Measurements from ENCODE around the gene SYNE2.
A peak's percentile ranks its signal among the peaks of the same experiment; 100 is the strongest.

The SYNE2 gene

GRCh38 chr14:63926641-63927040, 73.8 kb downstream of the SYNE2 start:
- H3K4me3 ChIP-seq (replicated peaks; ENCODE audit: low read depth, low read length) = no peak overlapping the region
- no peak for DNase-seq (ENCODE audit: low read depth)
- TF ChIP-seq, protein P1, sequence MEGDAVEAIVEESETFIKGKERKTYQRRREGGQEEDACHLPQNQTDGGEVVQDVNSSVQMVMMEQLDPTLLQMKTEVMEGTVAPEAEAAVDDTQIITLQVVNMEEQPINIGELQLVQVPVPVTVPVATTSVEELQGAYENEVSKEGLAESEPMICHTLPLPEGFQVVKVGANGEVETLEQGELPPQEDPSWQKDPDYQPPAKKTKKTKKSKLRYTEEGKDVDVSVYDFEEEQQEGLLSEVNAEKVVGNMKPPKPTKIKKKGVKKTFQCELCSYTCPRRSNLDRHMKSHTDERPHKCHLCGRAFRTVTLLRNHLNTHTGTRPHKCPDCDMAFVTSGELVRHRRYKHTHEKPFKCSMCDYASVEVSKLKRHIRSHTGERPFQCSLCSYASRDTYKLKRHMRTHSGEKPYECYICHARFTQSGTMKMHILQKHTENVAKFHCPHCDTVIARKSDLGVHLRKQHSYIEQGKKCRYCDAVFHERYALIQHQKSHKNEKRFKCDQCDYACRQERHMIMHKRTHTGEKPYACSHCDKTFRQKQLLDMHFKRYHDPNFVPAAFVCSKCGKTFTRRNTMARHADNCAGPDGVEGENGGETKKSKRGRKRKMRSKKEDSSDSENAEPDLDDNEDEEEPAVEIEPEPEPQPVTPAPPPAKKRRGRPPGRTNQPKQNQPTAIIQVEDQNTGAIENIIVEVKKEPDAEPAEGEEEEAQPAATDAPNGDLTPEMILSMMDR (IDR thresholded peaks at IDR 0.05; ENCODE audit: low read length, missing control alignments) = no peak

- no peak overlapping the region for H3K4me3 ChIP-seq (replicated peaks; ENCODE audit: low read depth, low read length)
- DNase-seq (ENCODE audit: low read depth) = peak; percentile 86
- TF ChIP-seq, protein P1 (IDR thresholded peaks at IDR 0.05; ENCODE audit: low read length, missing control alignments) = no peak
Observed at GRCh38 chr14:63928744-63929174, 76.0 kb downstream of the SYNE2 start.

DNA sequence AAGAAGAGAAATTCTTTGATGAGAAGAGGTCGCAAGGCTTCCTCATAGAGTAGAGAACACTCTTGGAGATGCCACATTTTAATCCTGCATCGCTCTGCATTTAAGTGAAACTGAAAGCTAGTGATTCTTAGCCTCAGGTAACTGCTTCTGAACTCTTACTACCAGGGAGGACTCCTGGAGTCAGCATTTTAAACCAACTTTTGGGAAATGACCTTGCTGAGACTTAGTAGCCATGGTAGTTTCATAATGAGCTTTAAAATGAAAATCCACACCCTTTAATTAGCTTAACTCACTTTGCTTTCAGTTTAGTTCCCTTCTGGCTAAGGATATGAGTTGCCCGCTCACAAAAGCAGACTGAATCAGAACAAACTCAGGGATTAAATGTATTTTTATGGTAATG, 80.3 kb downstream of the SYNE2 start:
- no peak overlapping the region for H3K4me3 ChIP-seq (replicated peaks; ENCODE audit: low read depth, low read length)
- TF ChIP-seq, protein P1 (IDR thresholded peaks at IDR 0.05; ENCODE audit: low read length, missing control alignments) = no peak
- DNase-seq (ENCODE audit: low read depth) = no peak

DNA sequence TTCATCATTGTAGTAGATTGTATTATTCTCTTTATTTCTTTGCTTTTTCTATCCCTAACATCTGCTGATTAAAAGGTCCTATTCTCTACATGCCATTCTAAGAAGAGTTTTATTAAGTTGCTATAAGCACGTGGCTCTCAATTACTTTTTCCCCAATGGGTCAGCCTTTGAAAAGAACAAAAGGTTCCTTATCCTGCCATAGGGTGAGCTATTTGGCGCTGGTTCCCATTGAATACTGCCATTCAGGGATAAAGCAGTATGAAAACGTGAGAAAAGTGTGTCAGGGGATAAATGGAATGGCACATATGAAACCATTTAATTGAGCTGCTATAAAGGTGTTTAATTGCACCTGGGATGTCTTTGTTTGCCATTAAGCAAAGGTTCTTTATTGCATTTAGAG, 80.9 kb downstream of the SYNE2 start:
- no peak overlapping the region for H3K4me3 ChIP-seq (replicated peaks; ENCODE audit: low read depth, low read length)
- no peak for DNase-seq (ENCODE audit: low read depth)
- TF ChIP-seq, protein P1 (IDR thresholded peaks at IDR 0.05; ENCODE audit: low read length, missing control alignments) = no peak

- TF ChIP-seq, protein P1 (IDR thresholded peaks at IDR 0.05; ENCODE audit: low read length, missing control alignments) = no peak
- DNase-seq (ENCODE audit: low read depth) = peak; percentile 29
- H3K4me3 ChIP-seq (replicated peaks; ENCODE audit: low read depth, low read length) = no peak overlapping the region
Observed at GRCh38 chr14:63938198-63939005, 85.6 kb downstream of the SYNE2 start.

GRCh38 chr14:63939006-63939270, 86.1 kb downstream of the SYNE2 start:
- no peak for DNase-seq (ENCODE audit: low read depth)
- TF ChIP-seq, protein P1 (IDR thresholded peaks at IDR 0.05; ENCODE audit: low read length, missing control alignments) = no peak
- no peak overlapping the region for H3K4me3 ChIP-seq (replicated peaks; ENCODE audit: low read depth, low read length)

DNA sequence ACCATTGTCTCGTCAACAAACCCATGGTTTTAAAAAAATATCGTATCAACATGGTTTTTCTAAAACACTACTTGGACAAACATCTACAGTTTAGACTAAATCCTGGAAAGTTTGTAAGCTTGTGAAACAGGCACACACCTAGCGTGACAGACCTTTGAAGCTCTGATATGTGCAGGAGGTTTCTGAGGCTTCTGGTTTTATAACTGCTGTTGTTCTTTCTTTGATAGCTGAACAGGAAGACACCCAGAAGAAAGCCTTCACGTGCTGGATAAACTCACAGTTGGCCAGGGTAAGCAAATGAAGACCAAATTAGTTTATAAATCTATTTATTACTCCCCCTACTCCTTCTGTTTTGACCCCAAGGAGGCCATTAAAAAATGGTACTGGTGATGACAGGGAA, 87.6 kb downstream of the SYNE2 start:
- no peak overlapping the region for H3K4me3 ChIP-seq (replicated peaks; ENCODE audit: low read depth, low read length)
- TF ChIP-seq, protein P1 (IDR thresholded peaks at IDR 0.05; ENCODE audit: low read length, missing control alignments) = no peak
- DNase-seq (ENCODE audit: low read depth) = no peak
